Astrocyte of the cerebellum (primary cell): Measurements from ENCODE around the gene FGD5.
"Not testable (repeated sequence)": the region's sequence is repeated elsewhere in the genome, so short reads cannot be mapped to it uniquely, and the experiment has no call there.

ENCODE experiments used
- DNase-seq: peaks from one replicate; pipeline ENCODE4 v3.0.0-alpha.2; 2011; ENCODE audit warnings: low read depth
- H3K4me3 ChIP-seq: 2 replicates; pipeline ENCODE4 v1.5.1; 2011; ENCODE audit warnings: mild to moderate bottlenecking, low read depth, low read length, moderate library complexity
- in situ Hi-C: cut with HindIII; loops from 2 replicates; pipeline ENCODE4 v1.10.0; 2017; ENCODE audit warnings: low sequenced_read_pairs
- TF ChIP-seq, protein P1 (sequence below): IDR thresholded peaks from 2 replicates; pipeline ENCODE4 v1.5.1; 2012; ENCODE audit warnings: low read length, low read depth, moderate library complexity, mild to moderate bottlenecking; ENCODE audit errors: missing control alignments

FGD5 gene

DNA sequence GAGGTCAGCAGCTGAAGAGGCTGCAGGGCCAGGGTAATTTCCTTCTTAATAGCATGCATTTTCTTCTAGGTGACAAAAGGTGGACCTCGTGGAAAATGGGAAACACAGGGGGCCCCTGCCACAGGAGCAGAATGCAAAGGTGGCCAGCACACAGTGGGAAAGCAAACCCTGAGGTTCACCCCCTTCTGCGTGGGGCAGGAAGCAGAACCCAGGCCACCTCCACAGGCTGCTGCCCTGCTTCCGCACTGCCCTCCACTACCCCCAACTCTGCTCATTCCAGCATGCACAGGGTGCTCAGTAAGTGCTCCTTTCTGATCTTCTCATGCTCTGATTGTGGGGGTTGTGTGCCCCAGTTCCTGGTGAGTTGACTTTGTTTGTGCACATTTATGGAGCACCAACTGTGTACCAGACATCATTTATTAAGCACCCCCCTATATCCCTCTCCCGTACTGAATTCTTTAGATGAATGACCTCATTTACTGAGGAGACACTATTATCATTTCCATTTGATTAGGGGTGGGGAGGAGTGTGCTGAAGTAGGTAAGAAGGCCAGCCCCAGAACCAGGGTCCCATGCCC, 12.7 kb upstream of the FGD5 start:
- TF ChIP-seq, protein P1, sequence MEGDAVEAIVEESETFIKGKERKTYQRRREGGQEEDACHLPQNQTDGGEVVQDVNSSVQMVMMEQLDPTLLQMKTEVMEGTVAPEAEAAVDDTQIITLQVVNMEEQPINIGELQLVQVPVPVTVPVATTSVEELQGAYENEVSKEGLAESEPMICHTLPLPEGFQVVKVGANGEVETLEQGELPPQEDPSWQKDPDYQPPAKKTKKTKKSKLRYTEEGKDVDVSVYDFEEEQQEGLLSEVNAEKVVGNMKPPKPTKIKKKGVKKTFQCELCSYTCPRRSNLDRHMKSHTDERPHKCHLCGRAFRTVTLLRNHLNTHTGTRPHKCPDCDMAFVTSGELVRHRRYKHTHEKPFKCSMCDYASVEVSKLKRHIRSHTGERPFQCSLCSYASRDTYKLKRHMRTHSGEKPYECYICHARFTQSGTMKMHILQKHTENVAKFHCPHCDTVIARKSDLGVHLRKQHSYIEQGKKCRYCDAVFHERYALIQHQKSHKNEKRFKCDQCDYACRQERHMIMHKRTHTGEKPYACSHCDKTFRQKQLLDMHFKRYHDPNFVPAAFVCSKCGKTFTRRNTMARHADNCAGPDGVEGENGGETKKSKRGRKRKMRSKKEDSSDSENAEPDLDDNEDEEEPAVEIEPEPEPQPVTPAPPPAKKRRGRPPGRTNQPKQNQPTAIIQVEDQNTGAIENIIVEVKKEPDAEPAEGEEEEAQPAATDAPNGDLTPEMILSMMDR: no peak
- in situ Hi-C loops: no loop called here
- H3K4me3 ChIP-seq: no peak overlapping the region
- no peak for DNase-seq

DNA sequence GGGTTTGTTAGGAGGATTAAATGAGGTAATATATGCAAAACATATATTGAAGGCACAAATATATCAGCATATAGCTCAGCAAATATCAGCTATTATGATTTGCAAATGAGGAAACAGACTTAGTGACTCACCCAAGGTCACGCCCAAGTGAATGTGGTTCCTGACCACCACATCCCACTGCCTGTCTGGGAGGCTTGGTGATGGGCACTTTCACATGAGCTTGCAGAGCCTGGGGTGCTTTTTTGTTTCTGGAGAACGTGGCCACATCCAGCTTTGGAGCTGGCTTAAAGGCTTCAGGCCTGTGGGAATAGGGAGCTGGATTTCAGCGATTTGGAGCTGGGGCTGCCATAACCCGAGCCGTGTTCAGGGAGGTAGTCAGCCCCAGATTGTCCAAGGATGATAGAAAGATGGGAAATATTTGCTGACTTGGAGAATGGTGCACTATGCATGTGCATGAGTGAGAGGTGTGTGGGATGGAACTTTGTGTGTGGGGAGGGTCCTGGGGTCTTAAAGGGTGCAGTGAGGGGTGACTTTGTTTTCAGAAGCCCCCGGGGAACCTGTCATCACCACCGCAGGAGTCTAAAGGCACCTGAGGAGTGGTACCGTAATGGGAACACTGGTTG, 12.0 kb upstream of the FGD5 start:
- in situ Hi-C loops: no loop called here
- TF ChIP-seq, protein P1: no peak
- no peak for DNase-seq
- H3K4me3 ChIP-seq: no peak overlapping the region

DNA sequence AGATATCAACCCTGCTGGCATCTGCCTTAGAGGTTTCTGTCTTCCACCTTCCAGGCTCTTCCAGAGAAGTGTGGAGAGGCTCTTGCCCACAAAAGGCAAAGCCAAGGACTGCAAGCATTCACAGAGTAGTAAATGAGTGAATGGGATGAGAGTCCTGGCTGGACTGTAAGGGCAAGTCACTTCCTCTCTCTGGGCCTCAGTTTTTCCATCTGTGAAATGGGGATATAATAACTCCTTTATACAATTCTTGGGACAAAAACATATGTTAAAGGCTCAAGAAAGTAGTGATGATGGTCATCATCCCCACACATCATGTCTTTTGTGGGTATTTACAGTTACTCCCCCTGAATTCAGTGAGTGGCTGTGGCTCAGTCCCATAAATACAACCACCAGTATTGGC, 10.7 kb upstream of the FGD5 start:
- in situ Hi-C loops: no loop called here
- TF ChIP-seq, protein P1: no peak
- H3K4me3 ChIP-seq: no peak overlapping the region
- DNase-seq: no peak

DNA sequence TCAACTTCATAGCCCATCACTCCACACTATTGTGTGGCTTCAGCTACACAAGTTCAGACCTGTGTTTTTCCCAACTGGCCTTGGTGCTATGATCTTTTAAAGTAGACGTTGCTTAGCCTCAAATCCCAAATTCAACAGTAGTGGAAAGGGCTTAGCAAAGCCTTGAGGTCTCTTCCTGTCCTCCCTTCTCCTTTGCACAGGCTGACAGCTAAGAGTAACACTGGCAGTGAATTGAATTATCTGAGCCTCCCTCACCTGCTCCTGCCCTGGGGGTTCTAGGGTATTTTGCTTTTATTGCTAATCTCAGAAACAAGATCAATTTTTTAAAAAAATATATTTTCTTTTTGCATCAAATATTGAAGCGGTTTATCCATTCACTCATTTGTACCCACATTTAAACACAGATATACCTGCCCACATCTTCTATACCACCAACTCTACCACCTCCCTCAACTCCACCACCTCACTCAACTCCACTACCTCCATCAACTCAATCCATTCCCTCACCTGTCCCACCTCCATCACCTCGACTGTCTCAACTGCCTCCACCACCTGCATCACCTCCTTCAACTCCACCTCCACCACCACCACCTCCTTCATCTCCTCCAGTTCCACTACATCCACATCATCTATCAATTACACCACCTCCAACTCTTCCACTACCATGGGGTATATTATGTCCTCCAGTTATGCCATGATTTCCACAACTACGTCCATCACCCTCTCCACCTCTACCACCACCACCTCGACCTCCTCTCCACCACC, 10.1 kb upstream of the FGD5 start:
- TF ChIP-seq, protein P1: no peak
- in situ Hi-C loops: no loop called here
- H3K4me3 ChIP-seq: no peak overlapping the region
- no peak for DNase-seq

DNA sequence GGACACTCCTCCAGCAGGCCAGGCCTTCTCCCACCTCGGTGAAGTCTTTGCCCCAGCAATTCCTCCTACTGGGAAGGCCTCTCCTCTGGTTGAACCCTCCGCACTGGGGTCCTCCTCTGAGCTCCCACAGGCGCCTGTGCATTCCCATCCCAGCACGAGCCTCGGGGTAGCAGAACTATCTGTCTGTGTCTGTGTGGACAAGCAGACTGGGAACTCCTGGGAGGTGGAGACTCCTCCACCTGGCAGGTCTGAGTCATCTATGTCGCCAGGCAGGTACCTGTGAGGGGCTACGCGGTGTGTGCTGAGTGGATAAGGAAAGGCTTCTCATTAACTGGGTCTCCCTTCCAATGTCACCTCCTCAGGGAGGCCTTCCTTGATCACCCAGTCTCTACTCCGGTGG, 9.2 kb upstream of the FGD5 start:
- H3K4me3 ChIP-seq, in situ Hi-C loops, DNase-seq: not testable (repeated sequence)

DNA sequence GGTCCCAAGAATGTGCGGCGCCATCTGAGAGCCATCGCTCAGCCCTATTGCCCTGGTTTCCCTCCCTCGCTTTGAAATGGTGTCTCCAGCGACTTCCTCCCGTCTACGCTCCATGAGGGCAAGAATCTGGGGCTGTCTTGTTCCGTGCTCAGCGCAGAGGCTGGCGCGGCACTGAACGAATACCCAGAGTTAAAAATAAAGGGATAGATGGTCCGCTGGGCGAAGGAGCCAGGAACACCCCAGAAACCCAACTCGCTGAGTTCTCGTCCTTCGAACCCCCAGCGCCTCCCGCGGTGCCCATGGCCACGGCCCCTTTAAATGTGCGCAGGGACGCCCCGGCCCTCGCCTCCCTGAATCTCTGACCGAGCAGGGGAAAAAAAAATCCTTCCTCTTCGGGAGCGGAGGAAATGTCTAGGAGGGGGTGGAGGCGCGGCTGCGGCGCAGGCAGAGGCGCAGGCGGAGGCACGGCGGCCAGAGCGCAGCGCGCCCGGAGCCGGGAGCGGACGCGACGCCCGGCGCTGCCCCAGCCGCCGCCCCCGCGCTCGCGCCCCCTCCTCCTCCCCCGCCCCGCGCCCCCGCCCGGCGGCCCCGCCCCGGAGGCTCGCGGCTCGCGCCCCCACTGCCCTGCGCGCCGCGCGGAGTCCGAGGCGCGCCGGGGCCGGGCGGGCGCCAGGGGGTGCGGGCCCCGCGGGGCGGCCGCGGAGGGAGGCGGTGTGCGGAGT, 8.5 kb upstream of the FGD5 start:
- TF ChIP-seq, protein P1: no peak
- no peak overlapping the region for H3K4me3 ChIP-seq
- DNase-seq: no peak
- in situ Hi-C loops: no loop called here
